NCI-H82 (cell line): ENCODE data around the gene DAZAP1.
"Not testable (repeated sequence)": the region's sequence is repeated elsewhere in the genome, so short reads cannot be mapped to it uniquely, and the experiment has no call there.

Source experiments
- DNase-seq: peaks from one replicate; lab custom pipeline; 2025; lab: John Stamatoyannopoulos, UW

The DAZAP1 gene

GRCh38 chr19:1474011-1474764 is 66.8 kb downstream of the DAZAP1 start:
- DNase-seq: no peak

DNA sequence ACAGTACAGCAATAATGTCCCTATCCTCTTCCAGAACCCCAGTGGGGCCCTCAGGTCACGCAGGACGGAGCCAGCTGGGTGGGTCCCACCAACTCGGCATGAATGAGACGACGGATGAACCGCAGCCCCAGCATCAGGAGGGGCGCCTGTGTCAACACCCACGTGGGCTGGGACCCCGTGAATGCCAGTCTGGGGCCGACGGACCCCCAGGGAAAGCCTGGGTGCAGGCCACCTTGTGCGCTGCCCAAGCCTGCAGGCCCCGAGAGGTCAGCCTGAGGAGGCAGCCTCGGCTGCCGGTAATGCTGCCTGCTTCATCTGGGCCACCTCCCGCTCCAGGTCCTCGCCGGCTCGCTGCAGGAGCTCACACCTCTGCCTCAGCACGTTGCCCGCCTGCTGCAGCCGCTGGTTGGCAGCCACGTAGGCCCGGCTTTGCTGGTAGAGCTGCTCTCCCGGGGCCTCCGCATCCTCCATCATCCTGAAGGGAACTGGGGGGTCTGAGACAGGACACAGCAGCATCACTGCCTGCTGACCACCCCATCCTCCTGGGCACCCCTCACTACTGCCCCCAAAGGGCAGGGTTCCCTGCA is 67.5 kb downstream of the DAZAP1 start:
- DNase-seq: no peak

GRCh38 chr19:1475751-1476437 is 68.5 kb downstream of the DAZAP1 start:
- no peak for DNase-seq

- DNase-seq: not testable (repeated sequence)
Observed at GRCh38 chr19:1477056-1477455, 69.7 kb downstream of the DAZAP1 start.

GRCh38 chr19:1478934-1479707 is 71.7 kb downstream of the DAZAP1 start, which contains the start of gene C19orf25:
TSS of gene C19orf25 (minus strand) at chr19:1479215. CDS start at chr19:1478903, 312 bp downstream.
- DNase-seq: peak; percentile 96

DNA sequence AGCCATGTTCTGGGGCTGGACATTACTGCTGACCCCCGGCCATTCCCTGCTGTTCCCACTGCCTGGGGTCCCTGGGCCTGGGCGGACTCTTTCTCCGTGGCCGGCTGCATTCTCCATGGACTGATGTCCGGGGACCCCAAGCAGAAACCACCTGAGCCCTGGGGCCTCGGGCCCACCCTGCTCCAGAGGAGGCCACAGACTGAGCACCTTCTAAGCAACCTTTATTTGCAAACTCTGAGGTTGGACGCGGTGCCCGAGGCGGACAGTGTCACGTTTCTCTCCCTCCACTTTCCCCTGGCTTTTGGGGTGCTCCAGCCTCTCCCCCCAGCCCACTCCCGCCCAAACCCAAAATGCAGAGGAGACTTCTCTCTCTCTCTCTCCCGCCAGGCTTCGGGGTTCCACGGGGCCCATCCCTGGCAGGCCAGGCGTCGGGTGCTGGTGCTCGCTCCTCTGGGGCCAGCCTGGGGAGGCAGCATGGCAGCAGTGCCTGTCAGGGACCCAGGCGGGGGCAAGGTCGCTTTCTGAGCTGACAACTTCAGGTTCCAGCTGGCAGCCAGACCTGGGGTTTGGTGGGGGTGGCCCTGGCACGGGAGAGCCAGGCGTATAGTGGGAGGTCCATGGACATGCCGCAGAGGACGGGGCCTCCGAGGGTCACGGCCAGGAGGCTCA is 74.0 kb downstream of the DAZAP1 start:
- DNase-seq: no peak

- no peak for DNase-seq
Observed at GRCh38 chr19:1481893-1482360, 74.5 kb downstream of the DAZAP1 start.

GRCh38 chr19:1482361-1483130 is 75.2 kb downstream of the DAZAP1 start:
- peak; percentile 15 for DNase-seq

- no peak for DNase-seq
Observed at GRCh38 chr19:1483131-1483978, 76.0 kb downstream of the DAZAP1 start.

DNA sequence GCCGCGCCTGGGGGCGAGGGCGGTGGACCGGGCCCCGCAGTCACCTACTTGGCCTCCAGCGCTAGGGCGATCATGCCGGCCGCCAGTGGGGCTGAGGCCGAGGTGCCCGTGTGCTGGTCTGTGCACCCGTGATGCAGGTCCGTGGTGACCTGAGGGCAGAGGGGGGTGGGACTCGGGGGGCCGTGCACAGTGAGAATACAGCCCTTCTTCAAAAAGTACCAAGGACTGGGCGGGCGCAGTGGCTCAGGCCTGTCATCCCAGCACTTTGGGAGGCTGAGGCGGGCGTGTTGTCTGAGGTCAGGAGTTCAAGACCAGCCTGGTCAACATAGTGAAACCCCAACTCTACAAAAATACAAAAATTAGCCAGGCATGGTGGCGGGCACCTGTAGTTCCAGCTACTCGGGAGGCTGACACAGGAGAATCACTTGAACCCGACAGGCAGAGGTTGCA is 76.6 kb downstream of the DAZAP1 start:
- DNase-seq: no peak
